Sigmoid colon (tissue), 4 donors: Measurements from ENCODE around the gene OTOF.

ENCODE experiments used
- POLR2A ChIP-seq, 2 donors: fragments of 450-650 bp; IDR thresholded peaks; one replicate each; pipeline ENCODE4 v1.6.1; 2016; ENCODE audit warnings: antibody characterized with exemption in 2 of 2, mild to moderate bottlenecking in 2 of 2, moderate library complexity in 2 of 2
- POLR2AphosphoS5 ChIP-seq, 4 donors: sonication (generic); formaldehyde crosslinking; IDR thresholded peaks; one replicate each; pipeline ENCODE4 v1.6.1; 2017; ENCODE audit warnings: antibody characterized with exemption in 4 of 4
- TF ChIP-seq, protein P1 (sequence below), 4 experiments: fragments of 450-650 bp in 3 of 4; fragments of 200-600 bp in 1 of 4; IDR thresholded peaks; one replicate each; pipeline ENCODE4 v1.5.1; 2016 to 2019; ENCODE audit warnings: antibody characterized with exemption in 4 of 4, mild to moderate bottlenecking in 3 of 4, moderate library complexity in 2 of 4

DNA sequence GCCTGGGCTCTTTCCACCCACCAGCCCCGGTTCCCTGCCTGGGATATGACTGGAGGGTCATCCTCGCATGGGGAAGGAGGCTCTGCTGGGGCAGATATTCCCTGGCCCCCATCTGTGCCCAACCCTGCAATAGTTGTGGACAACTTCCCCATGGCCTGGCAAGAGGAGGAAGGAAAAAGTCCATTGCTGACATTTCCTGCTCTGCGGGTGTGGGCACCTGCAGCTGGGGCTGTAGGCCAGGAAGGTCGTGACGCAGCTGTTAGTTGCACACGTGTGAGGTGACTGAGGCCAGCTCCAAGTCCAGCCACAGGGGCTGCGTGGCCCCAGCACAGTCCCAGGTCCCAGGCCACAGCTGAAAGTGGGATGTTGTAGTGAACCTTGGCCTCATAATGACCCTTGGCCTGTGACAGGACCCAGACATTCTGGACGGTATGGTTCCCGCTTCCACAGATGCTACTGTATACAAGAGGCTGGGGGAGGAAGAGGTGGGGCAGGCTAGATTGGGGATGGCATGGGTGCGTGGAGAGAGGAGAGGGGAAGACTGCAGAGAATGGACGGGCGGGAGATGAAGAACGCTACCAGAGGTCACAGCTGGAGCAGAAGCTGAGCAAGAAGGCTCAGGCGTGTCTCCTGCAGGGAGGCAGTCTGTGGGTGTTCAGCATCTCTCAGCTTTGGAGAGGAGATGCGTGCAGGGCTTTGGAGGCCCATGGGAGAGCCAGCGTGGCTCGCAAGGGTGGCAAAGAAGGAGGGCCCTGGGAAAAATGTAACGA lies 22.1 kb downstream of the OTOF start:
- peak in 1 of 4 donors; percentile 42 for TF ChIP-seq POLR2AphosphoS5 (IDR thresholded peaks at IDR 0.05)
- TF ChIP-seq, protein P1, sequence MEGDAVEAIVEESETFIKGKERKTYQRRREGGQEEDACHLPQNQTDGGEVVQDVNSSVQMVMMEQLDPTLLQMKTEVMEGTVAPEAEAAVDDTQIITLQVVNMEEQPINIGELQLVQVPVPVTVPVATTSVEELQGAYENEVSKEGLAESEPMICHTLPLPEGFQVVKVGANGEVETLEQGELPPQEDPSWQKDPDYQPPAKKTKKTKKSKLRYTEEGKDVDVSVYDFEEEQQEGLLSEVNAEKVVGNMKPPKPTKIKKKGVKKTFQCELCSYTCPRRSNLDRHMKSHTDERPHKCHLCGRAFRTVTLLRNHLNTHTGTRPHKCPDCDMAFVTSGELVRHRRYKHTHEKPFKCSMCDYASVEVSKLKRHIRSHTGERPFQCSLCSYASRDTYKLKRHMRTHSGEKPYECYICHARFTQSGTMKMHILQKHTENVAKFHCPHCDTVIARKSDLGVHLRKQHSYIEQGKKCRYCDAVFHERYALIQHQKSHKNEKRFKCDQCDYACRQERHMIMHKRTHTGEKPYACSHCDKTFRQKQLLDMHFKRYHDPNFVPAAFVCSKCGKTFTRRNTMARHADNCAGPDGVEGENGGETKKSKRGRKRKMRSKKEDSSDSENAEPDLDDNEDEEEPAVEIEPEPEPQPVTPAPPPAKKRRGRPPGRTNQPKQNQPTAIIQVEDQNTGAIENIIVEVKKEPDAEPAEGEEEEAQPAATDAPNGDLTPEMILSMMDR (IDR thresholded peaks at IDR 0.05), result no peak
- TF ChIP-seq POLR2A (IDR thresholded peaks at IDR 0.05), result no peak
